Endothelial cell of umbilical vein (primary cell): ENCODE data around the gene E2F2. TPM values are rescaled to one million over a fixed set of nuclear protein-coding genes. Genes with fewer than 3 reads are reported as not detected.

Source experiments
- BruUV-seq: library from RNA; stranded (reverse); fragments of 400-500 nt; replicated peaks from 2 replicates; lab custom pipeline; 2021; lab: Mats Ljungman, UMichigan
- CTCF ChIA-PET: fragments of 300-600, 350-600 bp; sonication (Branson Sonifier 250); formaldehyde crosslinking; loops from one replicate; lab custom pipeline; 2021; ENCODE audit warnings: antibody characterized with exemption, inconsistent platforms; lab: Charles Lee
- POLR2A ChIA-PET: fragments of 300-600, 350-600 bp; sonication (Branson Sonifier 250); formaldehyde crosslinking; loops from one replicate; lab custom pipeline; 2021; ENCODE audit warnings: antibody characterized with exemption, inconsistent platforms; lab: Charles Lee
- DNase-seq: peaks from one replicate; pipeline ENCODE4 v3.0.0-alpha.2; 2011; ENCODE audit warnings: low read depth, low spot score
- FAIRE-seq: peaks from 2 replicates; lab custom pipeline; 2011; peaks lifted over from hg19 to GRCh38; lab: Jason Lieb, UNC
- H2AFZ ChIP-seq: 2 replicates; pipeline ENCODE4 v1.6.0; 2012; ENCODE audit warnings: low read depth, low read length, control low read depth, inconsistent platforms
- H3K27ac ChIP-seq: 2 replicates; pipeline ENCODE4 v1.5.1; 2011; ENCODE audit warnings: low read depth, mild to moderate bottlenecking, control low read depth, low read length, moderate library complexity; ENCODE audit not compliant: insufficient read depth
- H3K27me3 ChIP-seq, 2 experiments: 2 replicates each; pipeline versions ENCODE4 v1.6.0 to v1.6.1; 2011; ENCODE audit warnings: low read length in 2 of 2, mixed read lengths in 1 of 2; ENCODE audit not compliant: control insufficient read depth in 2 of 2, insufficient read depth in 2 of 2
- H3K36me3 ChIP-seq, 2 experiments: 2 replicates in 1 of 2; 3 replicates in 1 of 2; pipeline ENCODE4 v1.5.1; 2011; ENCODE audit warnings: low read length in 2 of 2, mild to moderate bottlenecking in 1 of 2, moderate library complexity in 1 of 2; ENCODE audit not compliant: control insufficient read depth in 2 of 2, insufficient read depth in 2 of 2; ENCODE audit errors: extremely low read depth in 1 of 2
- H3K4me1 ChIP-seq: 3 replicates; pipeline ENCODE4 v1.5.1; 2011; ENCODE audit warnings: mild to moderate bottlenecking, low read length; ENCODE audit not compliant: control insufficient read depth, insufficient read depth; ENCODE audit errors: extremely low read depth
- H3K4me2 ChIP-seq: 2 replicates; pipeline ENCODE4 v1.6.1; 2011; ENCODE audit warnings: low read length, control low read depth, mixed read lengths; ENCODE audit not compliant: insufficient read depth
- H3K4me3 ChIP-seq, 3 experiments: fragments of 200-600 bp in 1 of 3; sonication (generic), shearing (Covaris generic) in 1 of 3; replicated peaks in 1 of 3; 2 replicates each; pipeline ENCODE4 v1.5.1; 2011 to 2016; ENCODE audit warnings: control low read depth in 3 of 3, low read length in 3 of 3, mild to moderate bottlenecking in 2 of 3, inconsistent platforms in 1 of 3, low read depth in 1 of 3, moderate library complexity in 1 of 3; ENCODE audit not compliant: insufficient read depth in 1 of 3
- H3K79me2 ChIP-seq: 2 replicates; pipeline ENCODE4 v1.6.0; 2012; ENCODE audit warnings: low read length, inconsistent platforms; ENCODE audit not compliant: control insufficient read depth, insufficient read depth
- H3K9ac ChIP-seq: replicated peaks from 2 replicates; pipeline ENCODE3; 2011; ENCODE audit warnings: low read length, control low read depth; ENCODE audit not compliant: insufficient read depth; ENCODE audit errors: extremely low read depth
- H3K9me1 ChIP-seq: replicated peaks from 3 replicates; pipeline ENCODE4 v1.6.0; 2011; ENCODE audit warnings: mild to moderate bottlenecking, low read length; ENCODE audit not compliant: control insufficient read depth, insufficient read depth; ENCODE audit errors: extremely low read depth
- H3K9me3 ChIP-seq: replicated peaks from 2 replicates; pipeline ENCODE4 v1.5.1; 2012; ENCODE audit warnings: low read length, inconsistent platforms; ENCODE audit not compliant: control insufficient read depth, insufficient read depth
- H4K20me1 ChIP-seq: replicated peaks from 2 replicates; pipeline ENCODE3; 2011; ENCODE audit warnings: mild to moderate bottlenecking, low read length; ENCODE audit not compliant: control insufficient read depth, insufficient read depth; ENCODE audit errors: extremely low read depth
- CTCF ChIP-seq, 2 donors: IDR thresholded peaks; 1 replicate in 1 of 2; 2 replicates in 1 of 2; pipeline ENCODE4 v1.5.1; 2011; ENCODE audit warnings: low read length in 2 of 2, mild to moderate bottlenecking in 2 of 2, moderate library complexity in 2 of 2, control low read depth in 1 of 2, inconsistent platforms in 1 of 2, low read depth in 1 of 2; ENCODE audit not compliant: insufficient read depth in 1 of 2; ENCODE audit errors: extremely low read depth in 1 of 2
- EZH2 ChIP-seq: IDR thresholded peaks from 2 replicates; pipeline ENCODE4 v1.6.1; 2012; ENCODE audit warnings: borderline replicate concordance, low read depth, mild to moderate bottlenecking, moderate library complexity, low read length, inconsistent platforms; ENCODE audit not compliant: severe bottlenecking
- FOS ChIP-seq: IDR thresholded peaks from 2 replicates; pipeline ENCODE4 v1.6.1; 2011; ENCODE audit warnings: mild to moderate bottlenecking, low read length, moderate library complexity, borderline replicate concordance; ENCODE audit not compliant: insufficient read depth
- GATA2 ChIP-seq: IDR thresholded peaks from 2 replicates; pipeline ENCODE4 v1.7.0; 2011; ENCODE audit warnings: low read depth, mild to moderate bottlenecking, moderate library complexity, mixed read lengths, low read length; ENCODE audit not compliant: insufficient read length, insufficient read depth
- JUN ChIP-seq: IDR thresholded peaks from 2 replicates; pipeline ENCODE4 v1.6.1; 2011; ENCODE audit warnings: borderline replicate concordance, low read depth; ENCODE audit not compliant: insufficient read length, insufficient read depth
- MAX ChIP-seq: IDR thresholded peaks from 2 replicates; pipeline ENCODE4 v1.6.1; 2011; ENCODE audit not compliant: insufficient read depth, insufficient read length
- MYC ChIP-seq: IDR thresholded peaks from one replicate; pipeline ENCODE4 v1.6.1; 2011; ENCODE audit warnings: mild to moderate bottlenecking, low read depth, low read length
- POLR2A ChIP-seq: IDR thresholded peaks from 2 replicates; pipeline ENCODE4 v1.6.1; 2012; ENCODE audit warnings: low read depth, mild to moderate bottlenecking, control low read depth, low read length
- POLR2AphosphoS5 ChIP-seq: IDR thresholded peaks from 2 replicates; pipeline ENCODE4 v1.6.1; 2012; ENCODE audit warnings: low read depth, mild to moderate bottlenecking, control low read depth, low read length, moderate library complexity; ENCODE audit not compliant: insufficient read depth
- dilution Hi-C: fragments of 300-500 bp; cut with MboI; formaldehyde crosslinking; loops from one replicate; pipeline ENCODE4 v1.15.0; 2019; ENCODE audit warnings: low sequenced_read_pairs; ENCODE audit not compliant: extremely low pct_ligation_motif_present
- intact Hi-C: fragments of 100-400 bp; cut with micrococcal nuclease; formaldehyde crosslinking; loops from one replicate; pipeline ENCODE4 v1.10.0; 2022
- polyA plus RNA-seq, 4 experiments: library from polyadenylated mRNA; depleted of rRNA in 3 of 4; stranded (reverse) in 3 of 4; unstranded in 1 of 4; fragments of >200 nt; gene quantifications; 2 replicates each; pipeline versions ENCODE4 v1.2.1 to v1.2.3, GENCODE V29; 2011 to 2012; ENCODE audit warnings: missing spikeins in 1 of 4
- total RNA-seq: library from RNA; stranded (reverse); gene quantifications from 2 replicates; pipeline ENCODE4 v1.2.3, GENCODE V29; 2021

The E2F2 gene
- total and polyA plus RNA-seq, 2 donors (not counting 3 experiments of a cell fraction or from before 2014, with no cell fraction given): 1.1 to 5.6 TPM

GRCh38 chr1:23481026-23481597, 49.9 kb downstream of the E2F2 start:
- H3K9me1 ChIP-seq: no peaks in the 10 kb centered on the region
- POLR2A ChIA-PET: no interaction called here
- no peaks in the 10 kb centered on the region for H3K27me3 ChIP-seq
- dilution Hi-C loops: no loop called here
- no peak overlapping the region for H3K27ac ChIP-seq
- intact Hi-C loops: loop anchor here (5.0 kb wide), 1 partner anchor 51 kb away; the partner anchor contains the start of gene E2F2
- no TSS peak for BruUV-seq
- H3K4me2 ChIP-seq: no peak overlapping the region
- no peaks in the 10 kb centered on the region for H3K36me3 ChIP-seq
- no peak overlapping the region for H3K4me3 ChIP-seq
- H2AFZ ChIP-seq: no peak overlapping the region
- H3K79me2 ChIP-seq: no peaks in the 10 kb centered on the region
- peaks cover 11% of the 10 kb centered on the region for H3K4me1 ChIP-seq
- CTCF ChIA-PET: interaction anchor here (2.2 kb wide), 1 partner anchor 16 kb away, joined by 13 read pairs; no protein-coding TSS in a partner anchor
- no peak overlapping the region for H3K9ac ChIP-seq
- no peaks in the 10 kb centered on the region for H4K20me1 ChIP-seq
- TF ChIP-seq MAX (no peak), GATA2 (no peak), POLR2AphosphoS5 (no peak), EZH2 (no peak), CTCF (IDR thresholded peaks at IDR 0.05; ENCODE audit: extremely low read depth in 1 of 2, insufficient read depth in 1 of 2, low read depth in 1 of 2, low read length in 2 of 2) (no peak), POLR2A (no peak), FOS (no peak), JUN (no peak), MYC (no peak)
- DNase-seq (no peak), FAIRE-seq (no peak)
- H3K9me3 ChIP-seq: no peaks in the 10 kb centered on the region
